Measurements from ENCODE around the gene LPXN.

LPXN gene

DNA sequence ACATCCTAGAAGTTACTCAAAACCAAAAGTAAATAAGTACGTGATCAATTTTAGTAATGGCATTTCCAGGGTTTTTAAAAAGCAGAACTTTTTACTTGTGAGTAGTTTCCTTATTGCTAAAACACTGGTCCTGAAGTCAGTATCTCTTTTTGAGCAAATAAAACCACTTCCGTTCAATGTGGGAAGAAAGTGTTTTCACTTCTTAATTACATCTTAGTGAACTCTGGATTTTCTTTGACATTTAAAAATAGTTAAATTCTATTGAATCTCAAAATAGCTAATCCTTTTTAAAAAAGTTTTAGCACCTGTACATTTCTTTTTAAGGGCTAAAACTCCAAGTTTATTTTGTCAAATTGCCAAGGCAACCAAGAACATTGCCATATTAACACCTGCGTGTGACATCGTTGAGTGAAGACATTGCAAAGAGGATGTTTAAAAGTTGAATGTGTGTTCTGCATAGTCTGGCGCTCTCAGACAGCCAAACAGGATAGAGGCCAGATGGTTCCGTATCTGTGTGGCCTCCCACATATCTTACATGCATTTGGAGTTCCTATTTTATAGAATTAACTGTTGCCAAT lies 50.5 kb downstream of the LPXN start:
- TF ChIP-seq FOXM1 (IDR thresholded peaks at IDR 0.05; ENCODE audit: borderline replicate concordance, low read depth), result no peak
- TF ChIP-seq, protein P1, sequence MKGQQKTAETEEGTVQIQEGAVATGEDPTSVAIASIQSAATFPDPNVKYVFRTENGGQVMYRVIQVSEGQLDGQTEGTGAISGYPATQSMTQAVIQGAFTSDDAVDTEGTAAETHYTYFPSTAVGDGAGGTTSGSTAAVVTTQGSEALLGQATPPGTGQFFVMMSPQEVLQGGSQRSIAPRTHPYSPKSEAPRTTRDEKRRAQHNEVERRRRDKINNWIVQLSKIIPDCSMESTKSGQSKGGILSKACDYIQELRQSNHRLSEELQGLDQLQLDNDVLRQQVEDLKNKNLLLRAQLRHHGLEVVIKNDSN (IDR thresholded peaks at IDR 0.05), result no peak
- no peak for TF ChIP-seq YY1 (IDR thresholded peaks at IDR 0.05; ENCODE audit: low read depth)
- TF ChIP-seq, protein P2, sequence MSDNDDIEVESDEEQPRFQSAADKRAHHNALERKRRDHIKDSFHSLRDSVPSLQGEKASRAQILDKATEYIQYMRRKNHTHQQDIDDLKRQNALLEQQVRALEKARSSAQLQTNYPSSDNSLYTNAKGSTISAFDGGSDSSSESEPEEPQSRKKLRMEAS (IDR thresholded peaks at IDR 0.05), result no peak

DNA sequence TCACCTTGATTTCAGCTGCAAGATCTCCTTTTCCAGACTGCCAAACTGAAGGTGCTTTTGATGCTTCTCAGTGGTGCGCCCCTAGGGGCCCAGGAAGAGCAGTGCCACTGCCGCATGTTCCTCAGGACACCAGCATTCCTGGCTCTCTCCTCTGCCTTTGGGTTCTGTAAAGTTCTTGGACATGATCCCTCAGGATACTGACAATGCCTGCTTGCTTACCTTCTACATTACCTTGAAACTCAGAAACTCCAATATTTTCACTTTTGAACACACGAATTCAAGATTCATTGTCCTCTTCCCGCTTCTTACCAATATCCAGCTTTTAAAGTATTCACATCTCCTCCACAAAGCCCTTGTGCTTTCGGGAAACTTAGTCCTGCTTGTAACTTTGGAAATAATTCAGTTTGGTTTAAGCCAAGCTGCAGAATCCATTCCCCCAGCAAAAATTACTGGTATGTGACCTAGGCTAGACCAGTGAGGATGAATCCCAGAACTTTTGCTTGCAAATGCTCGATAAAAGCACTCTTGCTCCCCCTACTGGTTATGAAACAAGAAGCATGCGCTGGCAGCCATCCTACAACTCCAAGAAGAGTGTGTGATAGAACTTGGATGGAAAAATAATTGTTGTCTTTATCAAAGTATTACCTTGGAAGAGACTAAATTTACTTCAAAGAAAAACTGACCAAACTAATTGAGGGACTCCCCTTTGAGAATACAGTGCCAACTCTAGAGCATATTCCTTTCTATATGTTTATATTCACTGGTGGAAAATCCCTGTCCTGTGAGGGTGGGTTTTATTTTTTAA lies 51.2 kb downstream of the LPXN start:
- TF ChIP-seq TAF1 (IDR thresholded peaks at IDR 0.05; ENCODE audit: low read depth) (no peak), NFIC (IDR thresholded peaks at IDR 0.05) (no peak), RAD21 (IDR thresholded peaks at IDR 0.05; ENCODE audit: low read depth) (peak; percentile 68)
- TF ChIP-seq, protein P3, sequence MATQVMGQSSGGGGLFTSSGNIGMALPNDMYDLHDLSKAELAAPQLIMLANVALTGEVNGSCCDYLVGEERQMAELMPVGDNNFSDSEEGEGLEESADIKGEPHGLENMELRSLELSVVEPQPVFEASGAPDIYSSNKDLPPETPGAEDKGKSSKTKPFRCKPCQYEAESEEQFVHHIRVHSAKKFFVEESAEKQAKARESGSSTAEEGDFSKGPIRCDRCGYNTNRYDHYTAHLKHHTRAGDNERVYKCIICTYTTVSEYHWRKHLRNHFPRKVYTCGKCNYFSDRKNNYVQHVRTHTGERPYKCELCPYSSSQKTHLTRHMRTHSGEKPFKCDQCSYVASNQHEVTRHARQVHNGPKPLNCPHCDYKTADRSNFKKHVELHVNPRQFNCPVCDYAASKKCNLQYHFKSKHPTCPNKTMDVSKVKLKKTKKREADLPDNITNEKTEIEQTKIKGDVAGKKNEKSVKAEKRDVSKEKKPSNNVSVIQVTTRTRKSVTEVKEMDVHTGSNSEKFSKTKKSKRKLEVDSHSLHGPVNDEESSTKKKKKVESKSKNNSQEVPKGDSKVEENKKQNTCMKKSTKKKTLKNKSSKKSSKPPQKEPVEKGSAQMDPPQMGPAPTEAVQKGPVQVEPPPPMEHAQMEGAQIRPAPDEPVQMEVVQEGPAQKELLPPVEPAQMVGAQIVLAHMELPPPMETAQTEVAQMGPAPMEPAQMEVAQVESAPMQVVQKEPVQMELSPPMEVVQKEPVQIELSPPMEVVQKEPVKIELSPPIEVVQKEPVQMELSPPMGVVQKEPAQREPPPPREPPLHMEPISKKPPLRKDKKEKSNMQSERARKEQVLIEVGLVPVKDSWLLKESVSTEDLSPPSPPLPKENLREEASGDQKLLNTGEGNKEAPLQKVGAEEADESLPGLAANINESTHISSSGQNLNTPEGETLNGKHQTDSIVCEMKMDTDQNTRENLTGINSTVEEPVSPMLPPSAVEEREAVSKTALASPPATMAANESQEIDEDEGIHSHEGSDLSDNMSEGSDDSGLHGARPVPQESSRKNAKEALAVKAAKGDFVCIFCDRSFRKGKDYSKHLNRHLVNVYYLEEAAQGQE (IDR thresholded peaks at IDR 0.05; ENCODE audit: low read depth), result no peak
- TF ChIP-seq, protein P2 (IDR thresholded peaks at IDR 0.05), result no peak

DNA sequence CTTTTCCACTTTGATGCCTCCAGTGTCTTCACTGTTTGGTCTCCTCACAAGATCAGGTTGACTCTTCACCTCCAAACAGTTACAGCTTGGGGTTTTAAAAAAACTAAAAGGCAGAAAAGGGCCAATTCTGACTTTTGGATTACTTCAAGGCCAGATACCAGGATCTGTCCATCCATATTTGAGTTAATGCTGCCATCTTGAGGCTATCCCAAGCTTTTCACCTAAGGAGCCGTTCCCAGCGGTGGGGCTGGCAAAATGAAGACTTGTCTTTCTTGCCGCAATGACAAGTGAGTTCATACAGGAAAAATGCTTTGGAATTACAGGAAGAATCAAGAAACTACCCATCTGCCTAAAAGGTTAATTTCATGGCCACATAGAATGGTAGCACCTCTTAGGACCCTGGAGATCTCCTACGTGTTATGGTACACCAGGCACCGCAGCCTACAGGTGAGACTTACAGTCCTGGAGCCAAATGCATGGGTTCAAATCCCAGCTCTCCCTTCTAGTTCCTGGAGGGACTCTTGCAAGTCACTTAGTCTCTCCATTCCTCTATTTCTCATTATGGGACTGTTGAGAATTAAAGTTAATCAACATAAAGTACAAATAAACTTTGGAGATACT lies 61.8 kb downstream of the LPXN start:
- TF ChIP-seq, protein P2 (IDR thresholded peaks at IDR 0.05), result no peak
- TF ChIP-seq RAD21 (IDR thresholded peaks at IDR 0.05; ENCODE audit: low read depth) (peak; percentile 76), EP300 (IDR thresholded peaks at IDR 0.05; ENCODE audit: borderline replicate concordance) (no peak)

DNA sequence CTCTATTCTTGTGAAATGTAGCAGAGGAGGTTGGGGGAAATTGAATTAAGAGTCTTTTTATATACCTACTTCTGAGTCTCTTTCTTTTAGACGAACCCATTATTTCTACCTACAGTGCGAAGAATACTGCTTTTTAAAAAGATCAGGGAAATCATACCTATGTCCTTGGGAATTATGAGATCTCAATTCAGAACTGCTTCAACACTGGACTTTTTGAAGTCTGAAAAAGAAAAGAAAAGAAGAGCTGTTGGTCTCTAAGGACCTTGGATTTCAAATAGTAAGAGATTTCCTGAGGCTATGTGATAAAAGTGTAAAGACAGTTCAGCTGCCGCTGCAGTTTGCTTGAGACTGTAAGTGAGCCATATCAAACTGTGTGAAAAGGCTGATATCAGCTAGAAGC lies 64.0 kb downstream of the LPXN start:
- no peak for TF ChIP-seq YY1 (IDR thresholded peaks at IDR 0.05; ENCODE audit: low read depth)

DNA sequence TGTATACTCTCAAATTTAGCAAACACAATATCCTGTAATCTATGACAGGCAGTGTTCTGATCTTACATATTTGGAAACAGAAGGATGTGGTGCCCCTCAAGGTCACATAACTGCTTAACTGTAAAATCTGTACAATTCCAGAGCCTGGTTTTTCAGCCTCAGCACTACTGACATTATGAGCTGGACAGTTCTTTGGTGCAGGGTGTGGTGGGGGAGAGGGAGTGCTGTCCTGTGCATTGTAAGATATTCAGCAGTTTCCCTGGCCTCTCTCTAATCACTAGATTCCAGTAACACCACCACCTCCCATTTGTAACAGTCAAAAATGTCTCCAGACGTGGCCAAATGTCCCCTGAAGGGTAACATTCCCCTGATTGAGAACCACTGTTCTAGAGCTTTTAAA lies 65.9 kb downstream of the LPXN start:
- TF ChIP-seq EGR1 (IDR thresholded peaks at IDR 0.05), result no peak
- no peak for TF ChIP-seq YY1 (IDR thresholded peaks at IDR 0.05; ENCODE audit: low read depth)
- no peak for TF ChIP-seq TAF1 (IDR thresholded peaks at IDR 0.05; ENCODE audit: low read depth)
- TF ChIP-seq, protein P1 (IDR thresholded peaks at IDR 0.05), result no peak
- TF ChIP-seq, protein P3 (IDR thresholded peaks at IDR 0.05; ENCODE audit: low read depth), result no peak
- TF ChIP-seq CEBPB (IDR thresholded peaks at IDR 0.05), result no peak
- no peak for TF ChIP-seq ZBTB7A (IDR thresholded peaks at IDR 0.05; ENCODE audit: low read depth)
- TF ChIP-seq EP300 (IDR thresholded peaks at IDR 0.05; ENCODE audit: borderline replicate concordance), result no peak
- TF ChIP-seq CREB1 (IDR thresholded peaks at IDR 0.05; ENCODE audit: low read depth), result no peak
- TF ChIP-seq, protein P2 (IDR thresholded peaks at IDR 0.05), result no peak
- TF ChIP-seq FOXM1 (IDR thresholded peaks at IDR 0.05; ENCODE audit: borderline replicate concordance, low read depth), result no peak
- no peak for TF ChIP-seq RAD21 (IDR thresholded peaks at IDR 0.05; ENCODE audit: low read depth)
- TF ChIP-seq NFIC (IDR thresholded peaks at IDR 0.05), result no peak
- no peak for TF ChIP-seq TEAD4 (IDR thresholded peaks at IDR 0.05)

DNA sequence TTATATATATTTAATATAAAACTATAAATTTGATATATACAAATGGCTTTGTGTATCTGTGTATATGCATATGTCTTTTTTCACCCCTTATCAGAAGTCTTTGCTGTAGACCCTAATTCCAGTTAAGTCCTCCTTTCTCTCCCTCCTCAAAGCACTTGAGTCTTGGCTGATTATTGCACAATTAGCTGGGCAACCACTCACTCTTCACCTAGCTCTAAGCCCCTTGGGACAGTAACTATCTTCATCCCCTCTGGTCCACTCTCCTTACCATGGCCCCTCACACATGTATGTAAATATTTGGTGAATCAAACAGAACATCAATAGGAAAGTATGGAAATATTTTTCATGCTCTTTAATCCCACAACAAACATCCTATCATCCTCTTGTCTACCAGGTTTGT lies 66.8 kb downstream of the LPXN start:
- no peak for TF ChIP-seq NFIC (IDR thresholded peaks at IDR 0.05)
- TF ChIP-seq, protein P3 (IDR thresholded peaks at IDR 0.05; ENCODE audit: low read depth), result no peak
- no peak for TF ChIP-seq CREB1 (IDR thresholded peaks at IDR 0.05; ENCODE audit: low read depth)
- TF ChIP-seq, protein P1 (IDR thresholded peaks at IDR 0.05), result no peak
- TF ChIP-seq RAD21 (IDR thresholded peaks at IDR 0.05; ENCODE audit: low read depth), result no peak
- no peak for TF ChIP-seq CEBPB (IDR thresholded peaks at IDR 0.05)
- TF ChIP-seq TCF12 (IDR thresholded peaks at IDR 0.05; ENCODE audit: low read depth), result no peak
- TF ChIP-seq, protein P2 (IDR thresholded peaks at IDR 0.05), result no peak
- TF ChIP-seq YY1 (IDR thresholded peaks at IDR 0.05; ENCODE audit: low read depth), result no peak

Data from Ishikawa (cell line).